HG03521 (cell line): ENCODE results near the gene SP3.

Experiments
- ATAC-seq: cut with Tn5 transposase; IDR thresholded peaks from one replicate; pipeline ENCODE4 v1.9.1; 2021; ENCODE audit warnings: mild to moderate bottlenecking, moderate library complexity; ENCODE audit not compliant: unreplicated experiment

SP3 gene

DNA sequence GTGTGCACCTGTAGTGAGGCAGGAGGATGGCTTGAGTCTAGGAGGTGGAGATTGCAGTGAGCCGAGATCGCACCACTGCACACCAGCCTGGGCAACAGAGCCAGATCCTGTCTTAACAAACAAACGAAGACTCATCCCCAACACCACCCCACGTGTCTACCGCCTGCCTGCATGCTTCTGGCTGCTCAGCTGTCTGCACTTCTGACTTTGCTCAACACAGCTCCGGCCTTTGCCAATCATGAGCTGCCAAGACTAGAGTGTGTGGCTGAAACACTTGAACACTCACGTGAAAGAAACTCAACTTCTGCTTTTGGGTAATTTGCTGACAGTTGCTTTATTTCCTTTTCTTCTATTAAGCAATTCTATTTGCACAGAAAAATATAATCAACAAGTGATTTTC is 32.1 kb upstream of the SP3 start:
- peak; percentile 97 for ATAC-seq

DNA sequence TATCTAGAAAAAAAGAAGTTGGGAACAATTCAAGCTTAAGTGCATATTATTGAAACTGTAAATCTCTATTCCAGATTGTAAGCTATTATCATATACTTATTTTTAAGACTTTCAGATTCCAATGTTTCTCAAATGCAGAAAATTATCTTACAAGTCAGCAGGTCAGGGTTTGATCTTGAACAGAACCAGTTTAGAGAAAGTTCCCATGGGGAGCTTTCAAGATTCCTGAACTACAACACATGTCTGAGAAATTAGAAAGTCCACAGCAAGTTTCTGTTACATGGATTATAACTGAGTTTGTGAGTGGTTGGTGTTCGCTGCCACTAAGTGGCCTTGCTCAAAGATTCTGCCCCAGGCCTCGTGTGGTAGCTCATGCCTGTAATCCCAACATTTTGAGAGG is 31.6 kb upstream of the SP3 start:
- ATAC-seq, result no peak

DNA sequence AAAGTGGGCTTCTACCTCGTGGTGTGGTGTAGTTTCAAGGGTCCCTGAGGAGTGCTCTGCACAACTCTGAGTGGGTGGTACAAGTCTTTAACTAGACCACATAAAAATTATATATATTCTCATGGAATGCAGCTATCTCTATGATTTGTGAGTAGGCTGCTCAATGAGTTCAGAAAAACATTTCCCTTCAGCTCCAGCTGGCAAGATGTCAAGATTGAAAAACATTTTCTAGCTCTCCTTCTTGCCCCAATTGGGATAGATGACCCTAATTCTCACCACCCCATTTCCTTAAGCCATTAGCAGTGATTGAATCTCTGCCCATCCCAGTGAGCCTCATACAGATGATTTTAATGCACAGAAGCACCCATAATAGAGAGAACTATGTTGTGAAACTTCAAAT is 28.3 kb upstream of the SP3 start:
- ATAC-seq, result no peak

DNA sequence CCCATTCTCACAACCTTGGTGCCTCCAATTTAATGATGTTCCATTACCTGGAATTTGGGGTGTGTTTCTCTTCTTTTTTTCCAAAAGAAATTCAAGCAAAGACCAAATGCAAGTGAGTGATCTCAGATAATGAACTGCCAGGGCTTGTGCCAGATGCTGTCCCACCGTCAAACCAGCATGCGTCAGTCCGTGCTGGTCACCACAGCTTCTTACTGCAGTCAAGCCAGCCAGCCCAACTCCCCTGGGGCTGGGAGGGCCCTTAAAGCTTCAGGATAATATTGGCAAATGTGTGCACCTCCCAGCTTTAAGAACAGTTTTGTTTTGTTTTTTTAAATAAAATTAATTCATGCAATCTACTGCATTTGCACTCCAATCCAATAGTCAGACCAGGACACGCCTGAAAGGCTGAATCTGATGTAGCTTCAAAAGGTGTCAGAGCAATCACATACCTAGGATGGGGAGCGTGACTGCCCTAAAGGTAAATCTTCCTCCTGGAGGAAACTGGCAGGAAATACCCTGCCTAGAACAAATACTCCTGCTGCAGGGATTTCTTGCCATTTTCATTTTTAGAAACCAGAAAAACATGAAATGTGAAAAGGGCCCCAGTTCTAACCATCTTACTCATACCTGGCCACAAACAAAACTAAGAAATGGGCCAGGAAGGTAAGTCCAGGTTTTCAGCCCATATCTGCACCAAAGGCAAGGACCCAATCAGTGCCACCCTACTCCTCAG is 26.8 kb upstream of the SP3 start:
- ATAC-seq, result no peak

DNA sequence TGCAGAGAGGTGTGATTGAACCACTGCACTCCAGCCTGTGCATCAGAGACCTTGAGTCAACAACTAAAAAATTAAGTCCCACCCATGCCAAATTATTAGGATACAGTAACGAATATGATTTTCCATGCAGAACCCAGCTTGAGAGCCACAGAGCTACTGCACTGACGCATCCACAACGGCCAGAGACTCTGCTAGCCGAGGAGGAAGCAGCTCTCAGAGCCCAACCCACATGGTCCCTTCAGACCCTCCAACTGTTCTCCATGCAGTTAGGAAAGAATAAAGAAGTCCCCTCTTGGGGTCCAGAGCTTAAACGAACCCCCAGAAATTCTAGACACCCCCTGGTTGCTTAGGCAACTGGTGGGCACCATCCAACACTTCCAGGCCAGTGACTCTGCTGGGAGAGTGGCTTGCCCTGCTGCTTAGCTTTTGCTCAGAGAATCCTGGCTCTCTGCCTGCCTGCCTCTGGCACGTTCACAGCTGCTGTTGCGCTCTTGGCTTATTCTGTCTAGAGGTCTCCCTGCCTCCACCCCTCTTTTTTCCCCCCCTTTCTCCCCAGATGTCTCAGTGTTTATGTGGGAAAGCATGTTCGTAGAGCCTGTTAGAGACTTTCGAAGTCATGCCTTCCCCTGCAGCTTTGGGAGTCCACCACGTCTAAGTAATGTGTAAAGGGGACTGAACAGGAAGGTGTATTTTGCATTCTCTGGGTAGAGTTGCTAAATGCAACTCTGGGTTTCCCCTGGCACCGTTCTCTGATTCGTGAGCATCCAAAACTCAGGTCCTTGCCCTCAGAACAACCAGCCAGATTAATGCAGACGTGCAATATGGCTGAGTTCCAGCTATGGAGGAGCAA is 26.0 kb upstream of the SP3 start:
- no peak for ATAC-seq

DNA sequence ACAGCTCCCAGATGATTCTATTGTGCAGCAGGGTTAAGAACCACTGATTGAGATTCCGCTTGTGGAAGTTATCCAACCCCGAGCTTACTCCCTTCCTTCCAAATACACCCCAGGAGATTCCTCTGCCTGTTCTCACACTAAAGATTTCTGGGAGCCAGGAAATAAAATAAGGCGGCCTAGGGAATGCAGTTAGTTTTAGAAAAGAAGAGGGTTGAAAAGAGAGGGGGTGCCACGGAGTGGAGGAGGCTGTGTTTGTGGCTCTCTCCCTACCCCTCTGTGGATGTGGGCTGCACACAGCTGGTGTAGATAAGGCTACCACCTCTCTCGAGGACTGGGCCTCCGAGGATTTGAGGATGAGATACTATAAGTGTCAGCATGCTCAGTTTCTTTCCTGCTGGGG is 25.1 kb upstream of the SP3 start:
- no peak for ATAC-seq

DNA sequence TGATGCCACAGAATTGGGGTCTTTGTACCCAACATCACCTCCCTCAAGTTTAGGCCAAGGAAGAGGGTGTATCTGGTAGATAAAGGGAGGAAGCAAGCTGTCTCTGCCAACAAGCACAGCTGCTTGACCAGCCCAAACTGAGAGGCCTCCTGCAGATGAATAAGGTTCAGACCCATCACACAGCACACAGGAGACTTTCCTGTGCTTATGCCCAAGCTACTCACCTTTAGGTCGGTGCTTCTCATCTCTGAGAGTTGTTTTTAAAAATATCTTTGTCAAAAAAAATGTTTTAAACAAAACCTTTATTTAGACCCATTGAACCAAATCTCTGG is 24.7 kb upstream of the SP3 start:
- no peak for ATAC-seq

DNA sequence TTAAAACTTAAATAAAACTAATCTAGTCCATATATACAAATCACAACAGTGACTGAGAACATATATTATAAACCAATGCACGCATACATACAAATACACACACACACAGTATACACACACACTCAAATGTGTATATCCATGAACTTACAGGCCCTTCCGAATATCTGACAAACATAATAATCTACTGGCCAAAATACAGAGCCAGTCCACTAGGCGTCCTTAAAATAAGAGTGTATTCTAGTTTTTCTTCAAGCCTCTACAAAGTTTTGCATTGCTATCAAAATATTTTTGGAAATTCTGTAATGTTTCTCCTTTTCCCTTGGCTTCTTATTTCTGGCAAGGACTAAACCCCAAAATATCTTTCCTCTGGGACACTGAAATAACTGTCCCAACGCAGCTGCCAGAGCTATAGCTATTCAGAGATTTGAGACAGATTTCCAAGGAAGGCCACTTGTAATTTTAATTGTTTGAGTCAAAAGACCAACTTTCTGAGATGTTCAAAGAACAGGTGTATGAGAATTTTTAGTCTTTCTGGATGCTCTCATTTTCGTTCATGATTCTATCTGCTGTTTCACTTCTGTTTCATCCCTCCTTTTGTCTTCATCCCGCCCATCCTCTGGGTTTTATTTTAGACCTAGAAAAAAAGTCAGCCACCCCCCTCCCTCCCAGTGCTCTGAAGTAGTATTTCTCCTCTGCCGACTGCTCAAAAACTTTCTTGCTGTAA is 24.1 kb upstream of the SP3 start:
- no peak for ATAC-seq

DNA sequence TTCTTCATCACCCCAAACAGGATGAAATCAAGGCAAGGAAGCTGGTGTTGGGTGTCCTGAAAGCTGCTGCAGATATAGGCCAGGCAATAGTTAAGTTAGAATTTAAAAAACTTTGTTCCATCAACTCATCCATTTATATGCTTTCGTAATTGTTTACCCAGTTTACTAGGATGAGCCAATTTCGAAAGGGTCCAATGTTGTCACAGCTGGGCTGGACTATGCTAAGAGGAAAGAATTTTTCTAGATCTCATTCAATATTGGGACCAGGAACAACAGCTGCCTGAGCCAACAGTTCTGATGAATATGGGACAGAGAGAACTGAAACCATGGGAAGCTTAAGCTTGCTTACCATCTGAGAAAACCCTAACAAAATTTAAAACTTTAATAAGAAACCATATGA is 21.6 kb upstream of the SP3 start:
- no peak for ATAC-seq

DNA sequence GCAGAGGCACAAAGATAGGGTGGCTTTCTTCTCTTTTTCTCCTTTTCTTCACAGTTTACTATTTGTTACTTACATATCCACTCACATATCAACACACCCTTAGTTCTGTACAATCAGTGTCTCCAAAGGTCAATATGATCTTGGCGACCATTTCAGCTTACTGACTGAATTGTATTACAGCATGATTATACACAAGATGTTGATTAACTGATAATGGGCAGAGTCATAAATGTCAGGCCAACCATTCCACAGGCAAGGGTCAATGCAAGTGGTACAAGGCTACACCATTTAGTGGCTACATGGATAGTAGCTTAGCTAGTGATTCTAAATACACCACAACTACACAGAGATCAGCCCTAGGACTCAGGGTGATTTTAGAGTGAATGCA is 20.4 kb upstream of the SP3 start:
- no peak for ATAC-seq

DNA sequence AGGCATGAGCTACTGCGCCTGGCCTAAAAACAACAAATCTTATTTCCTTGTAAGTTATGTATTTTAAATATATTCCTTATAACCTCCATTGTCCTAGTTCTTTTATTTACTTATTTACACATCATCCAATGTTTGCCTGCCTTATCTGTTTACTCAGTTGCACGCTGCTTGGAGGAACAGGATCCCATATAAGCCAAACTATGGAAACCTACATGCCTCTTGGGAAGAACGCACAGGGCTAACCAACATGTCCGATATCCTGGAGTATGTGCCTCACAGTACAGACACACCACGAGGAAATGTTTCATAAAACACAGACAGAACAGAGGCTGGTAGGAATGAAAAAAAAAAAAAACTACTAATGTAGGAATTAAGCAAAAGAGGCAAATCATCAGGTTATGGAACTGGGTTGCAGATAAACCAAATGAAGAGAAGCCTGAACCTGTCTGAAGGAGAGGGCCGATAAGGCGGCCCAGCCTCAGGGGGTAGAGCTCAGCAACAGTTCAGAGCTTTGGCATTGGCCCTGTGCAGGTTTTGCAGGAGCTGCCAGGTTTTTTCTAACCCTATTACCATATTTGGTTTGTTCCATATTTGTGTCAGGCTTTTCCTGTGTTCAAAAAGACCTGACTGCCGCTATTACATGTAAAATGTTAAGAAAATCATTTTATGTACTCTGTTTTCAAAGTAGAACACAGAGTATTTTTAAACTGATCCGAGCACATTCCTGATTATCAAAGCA is 19.9 kb upstream of the SP3 start:
- ATAC-seq, result no peak

DNA sequence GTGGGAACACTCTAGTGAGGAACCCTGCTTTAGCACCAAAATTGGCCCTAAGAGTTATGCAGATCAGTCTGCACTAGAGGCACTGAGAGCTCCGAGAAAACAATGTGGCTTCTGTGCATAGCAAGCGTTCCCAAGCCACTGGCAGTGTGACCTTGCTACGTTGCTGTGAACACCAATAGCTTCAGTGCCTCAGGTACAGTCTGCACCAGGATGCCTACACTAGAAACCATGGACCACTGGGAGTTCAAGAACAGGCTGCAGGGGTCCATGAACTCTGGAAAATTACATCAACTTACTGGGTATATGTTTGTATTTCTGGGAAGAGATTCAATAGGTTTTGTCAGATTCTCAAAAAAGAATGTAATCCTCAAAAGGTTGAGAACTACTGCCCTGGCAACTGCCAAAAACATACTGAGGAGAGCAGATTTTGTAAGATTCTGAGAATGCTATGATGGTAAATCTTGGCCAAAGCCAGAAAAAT is 18.3 kb upstream of the SP3 start:
- no peak for ATAC-seq

DNA sequence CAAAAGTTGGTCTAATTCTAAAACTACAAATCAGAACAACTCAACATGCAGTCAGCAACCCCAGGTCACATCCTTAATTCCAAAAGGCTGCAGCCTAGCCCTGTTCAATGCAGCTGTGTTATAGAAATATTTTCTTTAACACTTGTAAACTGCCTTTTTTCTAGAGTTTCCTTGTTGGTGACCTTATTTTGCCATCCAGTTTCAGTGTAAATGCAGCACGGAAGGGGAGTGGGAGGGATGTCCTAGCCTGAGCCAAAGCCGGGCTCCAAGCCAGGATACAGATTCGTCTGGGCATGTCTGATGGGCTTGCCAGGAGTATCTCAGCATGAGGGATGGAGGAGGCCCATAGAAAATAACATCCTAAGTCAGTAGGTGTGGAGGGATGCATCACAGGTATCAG is 17.7 kb upstream of the SP3 start:
- no peak for ATAC-seq

DNA sequence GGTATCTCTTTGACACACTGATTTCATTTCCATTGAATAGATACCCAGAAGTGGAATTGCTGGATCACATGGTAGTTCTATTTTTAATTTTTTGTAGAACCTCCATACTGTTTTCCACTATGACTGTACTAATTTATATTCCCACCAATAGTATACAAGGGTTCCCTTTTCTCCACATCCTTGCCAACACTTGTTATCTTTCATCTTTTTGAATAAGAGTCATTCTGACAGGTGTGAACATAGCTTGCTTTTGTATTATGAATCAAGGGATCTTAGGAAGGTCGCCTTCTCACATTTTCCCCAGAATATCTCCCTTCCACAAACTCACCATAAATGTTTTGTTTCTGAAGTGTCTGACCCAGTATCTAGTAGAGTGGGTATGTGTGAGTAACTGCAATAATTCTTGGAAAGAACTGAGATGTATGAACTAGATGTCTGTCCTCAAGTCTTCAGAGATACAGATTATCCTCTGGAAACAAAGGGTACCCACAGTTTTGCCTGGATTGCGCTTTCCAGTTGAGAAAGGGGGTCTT is 17.1 kb upstream of the SP3 start:
- ATAC-seq, result no peak

DNA sequence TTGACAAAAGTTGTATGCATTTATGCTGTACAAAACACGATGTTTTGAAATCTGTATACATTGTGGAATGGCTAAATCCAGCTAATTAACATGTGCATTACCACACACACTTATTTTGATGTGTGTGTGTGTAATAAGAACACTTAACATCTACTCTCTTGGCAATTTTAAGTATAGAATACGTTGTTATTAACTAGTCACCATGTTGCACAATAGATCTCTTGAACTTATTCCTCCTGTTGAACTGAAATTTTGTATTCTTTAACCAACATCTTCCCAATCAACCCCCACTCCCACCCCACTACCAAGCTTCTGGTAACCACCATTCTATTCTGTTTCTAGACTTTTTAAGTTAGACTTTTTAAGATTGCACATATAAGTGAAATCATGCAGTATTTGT is 16.3 kb upstream of the SP3 start:
- ATAC-seq, result no peak

DNA sequence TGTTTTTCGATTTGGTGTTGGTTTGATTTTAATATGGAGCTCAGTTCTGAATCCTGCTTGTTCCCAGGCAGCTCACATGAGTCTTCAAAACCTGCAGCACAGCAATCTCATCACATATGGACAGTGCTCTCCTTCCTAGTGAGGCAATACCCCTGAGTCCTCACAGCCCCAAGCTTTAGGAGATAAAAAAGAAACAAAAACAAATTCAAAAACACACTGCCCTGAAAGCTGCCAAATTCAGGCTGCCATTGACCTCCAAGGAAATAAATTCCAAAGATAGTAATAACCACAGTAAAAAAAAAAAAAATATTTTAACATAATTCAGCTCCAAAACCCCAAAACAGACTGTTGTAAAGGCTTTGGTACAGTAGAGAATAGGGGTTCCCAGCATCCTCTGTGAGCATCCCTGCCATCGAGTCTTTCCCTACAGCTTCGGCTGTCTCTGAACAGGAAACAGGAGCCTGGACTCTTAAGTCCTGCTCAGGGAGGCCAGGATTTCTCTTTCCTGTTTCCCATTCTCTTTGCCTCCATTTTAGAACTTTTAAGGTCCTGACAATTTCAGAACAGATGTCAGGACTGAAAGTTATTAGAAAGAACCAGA is 14.7 kb upstream of the SP3 start:
- no peak for ATAC-seq

DNA sequence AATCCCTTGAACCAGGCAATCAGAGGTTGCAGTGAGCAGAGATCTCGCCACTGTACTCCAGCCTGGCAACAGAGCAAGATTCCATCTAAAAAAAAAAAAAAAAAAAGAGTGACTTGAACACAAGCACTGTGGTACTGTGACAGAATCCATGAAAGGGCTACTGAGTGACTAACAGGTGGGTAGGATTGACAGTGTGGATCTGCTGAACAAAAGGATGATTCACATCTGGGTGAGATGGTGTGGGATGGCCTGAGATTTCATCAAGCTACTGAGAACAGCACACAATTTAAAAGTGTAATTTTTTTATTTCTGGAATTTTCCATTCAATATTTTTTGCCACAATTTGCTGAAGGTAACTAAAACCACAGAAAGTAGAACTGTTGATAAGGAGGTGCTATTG is 13.3 kb upstream of the SP3 start:
- ATAC-seq, result no peak

DNA sequence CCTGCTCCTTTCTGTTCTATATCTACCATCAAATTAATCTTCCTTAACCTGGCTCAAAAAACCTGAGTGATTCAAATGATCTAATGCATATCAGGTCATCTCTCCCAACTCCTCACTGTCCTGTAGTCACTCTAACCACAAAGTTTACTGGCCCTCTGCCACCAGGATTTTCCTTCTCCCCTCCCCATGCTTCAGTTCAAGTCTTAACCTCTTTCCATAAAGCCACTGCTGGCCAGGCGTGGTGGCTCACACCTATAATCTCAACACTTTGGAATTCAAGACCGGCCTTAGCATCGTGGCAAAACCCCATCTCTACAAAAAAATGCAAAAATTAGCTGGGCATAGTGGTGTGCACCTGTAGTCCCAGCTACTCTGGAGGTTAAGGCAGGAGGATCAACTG is 7.5 kb upstream of the SP3 start:
- no peak for ATAC-seq

DNA sequence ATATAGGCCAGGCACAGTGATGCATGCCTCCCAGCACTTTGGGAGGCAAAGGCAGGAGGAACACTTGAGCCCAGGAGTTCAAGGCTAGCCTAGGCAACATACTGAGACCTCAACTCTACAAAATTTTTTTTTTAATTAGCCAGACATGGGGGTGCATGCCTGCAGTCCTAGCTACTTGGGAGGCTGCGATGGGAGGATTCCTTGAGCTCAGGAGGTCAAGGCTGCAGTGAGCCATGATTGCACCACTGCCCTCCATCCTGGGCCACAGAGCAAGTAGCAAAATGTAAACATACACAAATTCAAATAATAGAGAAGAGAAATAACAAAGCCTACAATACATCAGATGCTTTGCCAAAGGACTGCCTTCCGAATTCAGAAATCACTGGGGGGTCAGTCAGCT is 7.0 kb upstream of the SP3 start:
- ATAC-seq, result no peak

DNA sequence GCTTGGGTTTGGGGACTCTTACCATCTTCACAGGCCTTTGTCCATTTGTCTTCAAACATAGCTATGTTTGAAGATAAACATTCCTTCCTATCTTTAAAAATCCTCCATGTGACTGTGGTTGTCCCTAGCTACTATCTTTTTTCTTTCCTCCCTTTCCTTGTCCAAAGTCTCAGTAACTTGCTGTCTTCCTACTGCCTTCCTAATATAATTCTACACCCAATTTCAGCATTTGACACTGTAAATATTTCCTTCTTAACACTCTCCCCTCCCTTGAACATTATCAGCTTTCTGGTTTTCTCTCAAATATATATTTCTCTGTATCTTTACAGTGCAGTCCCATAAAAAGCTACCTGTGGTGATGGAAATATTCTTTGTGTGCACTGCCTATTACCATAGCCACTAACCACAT is 5.3 kb upstream of the SP3 start:
- no peak for ATAC-seq

DNA sequence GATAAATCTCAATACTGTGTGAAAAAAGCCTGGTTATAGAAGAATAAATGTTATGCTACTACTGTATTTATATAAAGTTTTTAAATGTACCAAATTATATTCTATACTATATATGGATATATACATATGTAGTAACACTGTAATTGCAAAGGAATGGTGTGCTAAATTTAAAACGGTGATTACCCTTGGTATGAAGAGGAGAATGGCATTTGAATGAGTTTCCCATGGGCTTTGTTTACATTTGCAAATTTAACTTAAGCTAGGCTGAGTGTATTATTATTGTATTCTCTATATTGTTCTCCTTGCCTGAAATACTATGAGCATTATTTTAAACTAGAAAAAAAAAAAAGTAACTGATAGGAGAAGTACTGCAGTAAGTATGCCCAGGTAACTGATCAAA is 4.7 kb upstream of the SP3 start:
- no peak for ATAC-seq
